ENCODE data around the gene USH2A. TPM values are rescaled to one million over a fixed set of nuclear protein-coding genes. Genes with fewer than 3 reads are reported as not detected.

USH2A gene
- polyA plus RNA-seq, 1 of the 3 experiments (the other 2 are of a cell fraction), result under 0.01 TPM

- POLR2A ChIA-PET, result no interaction called here
- no peak for DNase-seq
- H3K27me3 ChIP-seq (ENCODE audit: insufficient read depth), result no peaks in the 10 kb centered on the region; the same call in 1 of the 2 replicates
- no peak overlapping the region for H3K4me2 ChIP-seq
- no peaks in the 10 kb centered on the region; a peak in 1 of 4 replicates for H3K4me1 ChIP-seq (ENCODE audit: control insufficient read depth in 1 of 2, insufficient read depth in 2 of 2, low read depth in 1 of 2, low read length in 1 of 2)
- 69% methylated on average over 4 of the region's 4 CpGs for WGBS (ENCODE audit: low lambda C conversion rate)
- no peaks in the 10 kb centered on the region for H3K9me3 ChIP-seq
- H3F3A ChIP-seq (replicated peaks; ENCODE audit: insufficient read depth), result no peaks in the 10 kb centered on the region
- no peaks in the 10 kb centered on the region for H3K9me2 ChIP-seq
- no peak overlapping the region for H2AFZ ChIP-seq (ENCODE audit: low read depth)
- TF ChIP-seq EZH2phosphoT487 (IDR thresholded peaks at IDR 0.05; ENCODE audit: borderline replicate concordance, low read depth) (no peak), NRF1 (IDR thresholded peaks at IDR 0.05; ENCODE audit: low read depth, low read length) (no peak), TAF1 (IDR thresholded peaks at IDR 0.05; ENCODE audit: borderline replicate concordance, low read depth, low read length) (no peak), EP300 (IDR thresholded peaks at IDR 0.05; ENCODE audit: borderline replicate concordance in 1 of 2, low read depth in 1 of 2, low read length in 1 of 2) (no peak), JUND (IDR thresholded peaks at IDR 0.05) (no peak), MXI1 (IDR thresholded peaks at IDR 0.05; ENCODE audit: low read depth, low read length) (no peak), RCOR1 (IDR thresholded peaks at IDR 0.05; ENCODE audit: low read length) (no peak), FOXJ3 (CRISPR knock-in tag; IDR thresholded peaks at IDR 0.05) (no peak), RFX5 (IDR thresholded peaks at IDR 0.05; ENCODE audit: low read length) (no peak), SIN3A (IDR thresholded peaks at IDR 0.05; ENCODE audit: borderline replicate concordance, low read depth, low read length) (no peak), USF1 (IDR thresholded peaks at IDR 0.05; ENCODE audit: borderline replicate concordance, low read depth) (no peak), FOSL2 (IDR thresholded peaks at IDR 0.05; ENCODE audit: borderline replicate concordance, low read depth) (no peak), MEF2A (IDR thresholded peaks at IDR 0.05; ENCODE audit: borderline replicate concordance, low read depth) (no peak), ELF1 (IDR thresholded peaks at IDR 0.05) (no peak), RXRA (IDR thresholded peaks at IDR 0.05; ENCODE audit: borderline replicate concordance, low read depth) (no peak), FOXM1 (IDR thresholded peaks at IDR 0.05; ENCODE audit: low read depth) (no peak), SMC3 (IDR thresholded peaks at IDR 0.05; ENCODE audit: low read depth, low read length) (no peak)
- TF ChIP-seq, protein P1, sequence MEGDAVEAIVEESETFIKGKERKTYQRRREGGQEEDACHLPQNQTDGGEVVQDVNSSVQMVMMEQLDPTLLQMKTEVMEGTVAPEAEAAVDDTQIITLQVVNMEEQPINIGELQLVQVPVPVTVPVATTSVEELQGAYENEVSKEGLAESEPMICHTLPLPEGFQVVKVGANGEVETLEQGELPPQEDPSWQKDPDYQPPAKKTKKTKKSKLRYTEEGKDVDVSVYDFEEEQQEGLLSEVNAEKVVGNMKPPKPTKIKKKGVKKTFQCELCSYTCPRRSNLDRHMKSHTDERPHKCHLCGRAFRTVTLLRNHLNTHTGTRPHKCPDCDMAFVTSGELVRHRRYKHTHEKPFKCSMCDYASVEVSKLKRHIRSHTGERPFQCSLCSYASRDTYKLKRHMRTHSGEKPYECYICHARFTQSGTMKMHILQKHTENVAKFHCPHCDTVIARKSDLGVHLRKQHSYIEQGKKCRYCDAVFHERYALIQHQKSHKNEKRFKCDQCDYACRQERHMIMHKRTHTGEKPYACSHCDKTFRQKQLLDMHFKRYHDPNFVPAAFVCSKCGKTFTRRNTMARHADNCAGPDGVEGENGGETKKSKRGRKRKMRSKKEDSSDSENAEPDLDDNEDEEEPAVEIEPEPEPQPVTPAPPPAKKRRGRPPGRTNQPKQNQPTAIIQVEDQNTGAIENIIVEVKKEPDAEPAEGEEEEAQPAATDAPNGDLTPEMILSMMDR (IDR thresholded peaks at IDR 0.05), result no peak
- TF ChIP-seq, protein P2, sequence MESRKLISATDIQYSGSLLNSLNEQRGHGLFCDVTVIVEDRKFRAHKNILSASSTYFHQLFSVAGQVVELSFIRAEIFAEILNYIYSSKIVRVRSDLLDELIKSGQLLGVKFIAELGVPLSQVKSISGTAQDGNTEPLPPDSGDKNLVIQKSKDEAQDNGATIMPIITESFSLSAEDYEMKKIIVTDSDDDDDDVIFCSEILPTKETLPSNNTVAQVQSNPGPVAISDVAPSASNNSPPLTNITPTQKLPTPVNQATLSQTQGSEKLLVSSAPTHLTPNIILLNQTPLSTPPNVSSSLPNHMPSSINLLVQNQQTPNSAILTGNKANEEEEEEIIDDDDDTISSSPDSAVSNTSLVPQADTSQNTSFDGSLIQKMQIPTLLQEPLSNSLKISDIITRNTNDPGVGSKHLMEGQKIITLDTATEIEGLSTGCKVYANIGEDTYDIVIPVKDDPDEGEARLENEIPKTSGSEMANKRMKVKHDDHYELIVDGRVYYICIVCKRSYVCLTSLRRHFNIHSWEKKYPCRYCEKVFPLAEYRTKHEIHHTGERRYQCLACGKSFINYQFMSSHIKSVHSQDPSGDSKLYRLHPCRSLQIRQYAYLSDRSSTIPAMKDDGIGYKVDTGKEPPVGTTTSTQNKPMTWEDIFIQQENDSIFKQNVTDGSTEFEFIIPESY (IDR thresholded peaks at IDR 0.05; ENCODE audit: borderline replicate concordance, low read depth), result no peak
- TF ChIP-seq, protein P3, sequence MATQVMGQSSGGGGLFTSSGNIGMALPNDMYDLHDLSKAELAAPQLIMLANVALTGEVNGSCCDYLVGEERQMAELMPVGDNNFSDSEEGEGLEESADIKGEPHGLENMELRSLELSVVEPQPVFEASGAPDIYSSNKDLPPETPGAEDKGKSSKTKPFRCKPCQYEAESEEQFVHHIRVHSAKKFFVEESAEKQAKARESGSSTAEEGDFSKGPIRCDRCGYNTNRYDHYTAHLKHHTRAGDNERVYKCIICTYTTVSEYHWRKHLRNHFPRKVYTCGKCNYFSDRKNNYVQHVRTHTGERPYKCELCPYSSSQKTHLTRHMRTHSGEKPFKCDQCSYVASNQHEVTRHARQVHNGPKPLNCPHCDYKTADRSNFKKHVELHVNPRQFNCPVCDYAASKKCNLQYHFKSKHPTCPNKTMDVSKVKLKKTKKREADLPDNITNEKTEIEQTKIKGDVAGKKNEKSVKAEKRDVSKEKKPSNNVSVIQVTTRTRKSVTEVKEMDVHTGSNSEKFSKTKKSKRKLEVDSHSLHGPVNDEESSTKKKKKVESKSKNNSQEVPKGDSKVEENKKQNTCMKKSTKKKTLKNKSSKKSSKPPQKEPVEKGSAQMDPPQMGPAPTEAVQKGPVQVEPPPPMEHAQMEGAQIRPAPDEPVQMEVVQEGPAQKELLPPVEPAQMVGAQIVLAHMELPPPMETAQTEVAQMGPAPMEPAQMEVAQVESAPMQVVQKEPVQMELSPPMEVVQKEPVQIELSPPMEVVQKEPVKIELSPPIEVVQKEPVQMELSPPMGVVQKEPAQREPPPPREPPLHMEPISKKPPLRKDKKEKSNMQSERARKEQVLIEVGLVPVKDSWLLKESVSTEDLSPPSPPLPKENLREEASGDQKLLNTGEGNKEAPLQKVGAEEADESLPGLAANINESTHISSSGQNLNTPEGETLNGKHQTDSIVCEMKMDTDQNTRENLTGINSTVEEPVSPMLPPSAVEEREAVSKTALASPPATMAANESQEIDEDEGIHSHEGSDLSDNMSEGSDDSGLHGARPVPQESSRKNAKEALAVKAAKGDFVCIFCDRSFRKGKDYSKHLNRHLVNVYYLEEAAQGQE (IDR thresholded peaks at IDR 0.05; ENCODE audit: low read depth, low read length), result no peak
- H3K27ac ChIP-seq (ENCODE audit: low read depth in 2 of 2, low read length in 1 of 2), result no peak overlapping the region
- no peaks in the 10 kb centered on the region for H3K36me3 ChIP-seq (replicated peaks in 1 of 2; ENCODE audit: control insufficient read depth in 1 of 2, insufficient read depth in 2 of 2, low read length in 1 of 2)
- no peaks in the 10 kb centered on the region for H4K20me1 ChIP-seq (ENCODE audit: insufficient read depth)
- CTCF ChIA-PET, result interaction anchor here (1.0 to 1.6 kb wide), 3 partner anchors 9 to 27 kb away, joined by 3 to 4 read pairs (median 3); no protein-coding TSS in a partner anchor
- H3K9ac ChIP-seq, result no peak overlapping the region
- no peaks in the 10 kb centered on the region for H3K79me2 ChIP-seq (ENCODE audit: insufficient read depth)
- no peak overlapping the region for H3K4me3 ChIP-seq (ENCODE audit: low read depth in 2 of 2, low read length in 1 of 2)
Observed at GRCh38 chr1:215657047-215657446, 766.2 kb downstream of the USH2A start.
